NOMO-1 treated with DMSO at 0.1 percent for 48 hours (cell line): ENCODE measurements around the gene NPR2.

ENCODE experiments used
- DNase-seq: peaks from one replicate; lab custom pipeline; 2025; ENCODE audit not compliant: unreplicated experiment; lab: John Stamatoyannopoulos, UW

NPR2 gene

DNA sequence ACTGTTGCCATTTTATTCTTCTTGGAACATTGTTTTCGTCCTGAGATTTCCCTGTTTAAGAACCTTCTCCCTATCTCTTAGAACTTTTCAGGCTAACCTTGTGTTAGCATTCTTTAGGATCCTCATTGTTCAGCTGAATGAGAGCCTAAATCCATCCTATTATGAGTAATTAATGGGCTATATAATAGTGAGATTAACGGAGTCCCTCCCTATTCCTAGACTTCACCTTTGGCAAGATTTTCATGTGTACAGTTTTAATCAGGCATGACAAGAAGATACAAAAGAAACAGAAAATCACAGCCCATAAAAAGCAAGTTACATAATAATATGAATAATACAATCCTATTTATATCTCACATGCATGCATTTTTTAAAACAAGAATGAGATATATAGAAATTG lies 28.2 kb upstream of the NPR2 start:
- DNase-seq, result no peak

- DNase-seq, result no peak
These were observed 27.6 kb upstream of the NPR2 start for GRCh38 chr9:35763803-35764202.

GRCh38 chr9:35766997-35767396 lies 24.4 kb upstream of the NPR2 start:
- DNase-seq, result no peak

- no peak for DNase-seq
These were observed 23.9 kb upstream of the NPR2 start for GRCh38 chr9:35767458-35767857.

DNA sequence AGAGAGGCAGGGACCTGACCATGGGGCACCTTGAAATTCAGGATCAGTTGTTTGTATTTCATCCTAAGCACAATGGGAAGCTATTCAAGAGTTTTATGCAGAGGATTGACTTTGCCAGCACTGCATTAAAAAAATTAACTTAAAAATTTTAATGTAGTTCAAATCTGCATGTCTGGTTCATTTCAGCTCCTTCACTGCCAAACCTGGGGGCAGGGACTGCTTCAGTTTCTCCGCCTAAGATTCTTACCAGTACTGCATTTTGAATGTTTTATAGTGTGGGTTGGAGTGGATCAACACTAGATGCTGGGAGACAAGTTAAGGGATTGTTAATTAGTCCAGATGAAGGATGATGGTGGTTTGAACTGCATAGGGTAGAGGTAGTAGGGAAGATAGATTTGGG lies 21.6 kb upstream of the NPR2 start:
- DNase-seq, result no peak

DNA sequence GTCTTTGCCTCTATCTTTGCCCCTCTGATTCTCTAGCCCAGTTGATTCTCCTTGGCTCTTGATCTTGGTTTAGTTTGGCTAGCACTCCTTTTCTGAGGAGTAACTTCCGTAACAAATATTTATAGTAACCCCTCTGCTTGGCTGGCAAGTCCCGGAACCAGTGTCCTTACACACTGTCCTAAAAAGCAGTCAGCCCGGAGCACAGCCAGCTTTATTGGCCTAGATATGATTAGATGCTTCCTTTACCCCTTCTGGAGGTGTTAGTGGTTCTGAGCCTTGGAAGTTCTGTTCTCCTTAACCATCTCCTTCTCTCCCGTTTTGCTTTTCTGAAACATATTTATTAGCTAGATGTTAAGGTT lies 20.3 kb upstream of the NPR2 start:
- DNase-seq, result no peak

GRCh38 chr9:35771534-35771933 lies 19.9 kb upstream of the NPR2 start:
- DNase-seq, result no peak

DNA sequence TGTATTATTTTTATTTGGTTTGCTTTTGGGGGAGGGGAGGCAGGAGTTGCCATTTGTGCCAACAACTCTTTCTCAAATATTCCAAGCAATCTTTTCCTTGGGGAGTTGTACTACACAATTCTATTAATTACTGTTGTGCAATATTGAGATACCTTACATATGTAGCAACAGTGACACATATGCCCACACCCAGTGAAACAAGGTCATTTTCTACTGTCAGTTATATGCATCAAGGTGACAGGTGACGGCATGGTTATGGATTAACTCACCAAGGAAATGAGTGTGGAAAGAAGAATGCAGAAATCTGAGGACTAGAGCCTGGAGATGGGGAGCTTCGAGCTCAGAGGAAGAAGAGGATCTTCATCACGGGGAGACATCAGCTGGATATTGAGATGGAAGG lies 19.4 kb upstream of the NPR2 start:
- no peak for DNase-seq

DNA sequence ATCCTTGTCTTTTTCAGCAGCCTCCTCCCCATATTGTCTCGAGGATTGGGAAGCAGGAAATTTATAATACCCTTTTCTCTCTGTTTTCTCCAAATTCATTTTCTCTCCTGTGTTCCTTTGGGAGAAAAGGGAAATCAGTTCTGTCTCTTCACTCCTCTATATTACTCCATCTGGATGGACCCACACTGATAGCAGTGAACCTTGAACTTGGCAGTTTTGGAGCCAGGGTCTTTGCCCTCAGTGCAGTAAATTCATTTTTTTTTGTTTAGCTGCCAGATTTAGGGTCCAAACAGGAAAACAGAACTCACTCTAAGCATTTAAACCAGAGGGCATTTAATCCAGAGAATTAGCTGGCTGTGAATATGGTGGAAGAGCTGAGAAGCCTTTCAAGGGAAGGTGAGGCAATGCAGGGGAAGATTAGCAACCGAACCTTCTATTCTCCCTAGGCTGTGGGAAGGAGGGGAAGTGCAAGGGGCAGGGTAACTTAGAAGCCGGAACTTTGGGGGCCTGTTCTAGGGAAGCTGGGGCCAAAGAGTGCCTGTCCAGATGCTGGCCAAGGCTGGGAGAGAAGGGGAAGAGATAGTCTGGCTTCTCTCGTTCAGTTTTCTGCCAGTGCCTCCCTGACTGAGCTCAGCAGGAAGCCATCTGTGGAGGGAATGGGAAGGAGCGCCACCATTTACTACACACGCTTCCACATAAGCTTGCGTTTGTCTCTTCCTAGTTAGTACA lies 16.3 kb upstream of the NPR2 start:
- DNase-seq, result peak; percentile 75

DNA sequence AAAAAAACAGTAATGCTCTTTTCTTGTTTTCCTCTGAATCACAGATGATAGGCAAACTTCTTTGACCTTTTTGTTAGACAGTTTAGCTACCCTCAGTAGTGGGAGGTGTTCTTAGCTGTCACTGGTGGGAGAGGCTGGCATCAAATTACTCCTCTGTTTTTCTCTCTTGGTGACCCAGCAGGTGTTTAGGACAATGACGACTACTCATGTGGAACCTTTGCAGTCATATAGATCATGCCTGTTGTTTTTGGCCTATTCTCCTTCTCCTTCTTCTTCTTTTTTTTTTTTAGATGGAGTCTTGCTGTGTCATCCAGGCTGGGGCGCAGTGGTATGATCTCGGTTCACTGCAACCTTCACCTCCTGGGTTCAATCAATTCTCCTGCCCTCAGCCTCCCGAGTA lies 15.4 kb upstream of the NPR2 start:
- DNase-seq, result no peak

- DNase-seq, result no peak
These were observed 12.9 kb upstream of the NPR2 start for GRCh38 chr9:35778496-35778895.

DNA sequence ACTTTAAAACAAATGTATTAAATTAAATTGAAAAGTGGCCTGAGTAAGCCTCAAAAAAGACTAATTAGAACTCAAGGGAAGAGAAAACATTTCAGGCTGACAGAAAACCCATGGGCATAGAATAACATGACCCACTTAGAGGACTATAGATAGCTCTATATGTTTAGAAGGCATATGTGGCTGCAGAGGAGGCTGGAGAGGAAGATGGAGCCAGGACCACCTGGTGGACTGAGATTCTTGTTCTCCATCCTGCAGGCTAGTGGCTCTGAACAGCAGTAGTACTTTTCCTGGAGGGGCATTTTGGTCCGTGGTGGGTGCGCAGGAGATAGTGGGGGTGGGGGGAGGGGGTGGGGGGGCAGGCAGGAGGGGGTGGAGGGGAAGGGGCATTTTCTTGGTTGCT lies 10.3 kb upstream of the NPR2 start:
- DNase-seq, result no peak

DNA sequence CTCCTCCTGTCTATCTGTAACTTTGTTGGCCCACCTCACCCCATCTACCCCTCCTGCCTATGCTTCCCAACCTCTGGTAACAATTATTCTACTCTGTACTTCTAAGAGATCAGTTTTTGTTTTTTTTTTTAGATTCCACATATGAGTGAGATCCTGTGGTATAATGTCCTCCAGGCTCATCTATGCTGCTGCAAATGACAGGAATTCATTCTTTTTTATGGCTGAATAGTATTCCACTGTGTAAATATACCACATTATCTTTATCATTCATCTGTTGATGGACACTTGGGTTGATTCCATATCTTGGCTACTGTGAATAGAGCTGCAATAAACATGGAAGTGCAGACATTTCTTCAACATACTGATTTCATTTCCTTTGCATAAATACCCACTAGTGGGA lies 8.0 kb upstream of the NPR2 start:
- DNase-seq, result no peak

DNA sequence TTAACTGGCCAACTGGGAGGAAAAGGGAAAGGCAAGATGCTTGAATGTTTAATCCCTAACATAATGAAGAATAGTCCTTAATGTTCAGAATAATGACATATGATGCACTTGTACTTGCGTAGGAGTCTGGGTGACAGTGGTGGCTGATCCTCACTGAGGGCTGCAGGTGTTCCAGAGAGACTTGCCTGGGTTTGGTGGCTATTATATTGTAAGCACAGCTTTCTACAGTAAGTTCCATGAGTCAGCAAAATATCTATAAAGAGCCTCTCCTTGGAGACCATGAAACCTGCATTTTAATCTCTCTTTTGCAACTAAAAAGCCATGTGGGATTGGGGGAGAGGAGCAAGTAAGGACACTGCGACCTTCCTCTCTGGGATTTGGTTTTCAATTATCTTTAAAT lies 1.9 kb upstream of the NPR2 start:
- no peak for DNase-seq

GRCh38 chr9:35790025-35790384 lies 1.4 kb upstream of the NPR2 start:
- DNase-seq, result no peak

DNA sequence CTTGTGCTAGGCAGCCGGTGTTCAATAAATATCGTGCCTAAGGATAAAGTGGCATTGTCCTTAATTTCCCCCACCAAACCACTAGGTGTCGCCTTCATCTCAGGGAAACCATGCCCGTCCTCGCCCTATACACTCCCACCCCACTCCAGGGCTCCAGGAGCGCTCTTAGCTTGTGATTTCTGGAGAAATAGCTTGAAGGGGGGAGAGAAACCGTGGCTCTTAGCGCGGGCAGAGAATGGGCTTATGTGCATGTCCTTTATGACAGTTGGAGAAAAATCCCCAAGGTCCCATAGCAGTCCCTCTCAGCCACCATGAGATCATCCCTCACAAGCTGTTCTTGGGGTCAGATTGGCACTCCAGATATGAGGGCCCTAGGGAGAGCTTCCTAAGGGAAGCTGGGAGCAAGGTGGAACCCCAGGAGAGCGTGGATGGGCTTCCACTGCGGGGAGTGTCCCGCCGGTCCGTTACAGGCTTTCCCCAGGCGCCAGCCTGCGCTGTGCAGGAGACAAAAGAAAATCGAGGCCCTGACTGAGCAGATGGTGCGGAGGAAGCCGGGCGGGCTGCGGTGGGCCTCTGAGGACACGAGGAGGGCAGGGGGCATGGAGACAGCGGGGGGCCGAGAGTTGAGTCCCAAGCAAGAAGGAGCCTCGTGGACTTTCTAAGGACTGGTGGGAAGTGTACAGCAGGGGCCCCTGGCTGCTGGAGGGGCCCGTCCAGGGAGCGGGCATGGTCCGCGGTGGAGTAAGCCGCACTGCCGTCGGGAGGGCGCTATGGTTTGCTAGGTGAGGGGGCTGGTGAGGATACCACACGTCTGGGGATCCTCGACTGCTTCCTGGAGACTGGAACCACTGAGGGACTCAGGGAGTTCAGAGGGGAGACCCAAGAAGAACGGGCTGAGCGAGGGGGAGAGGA lies 750 bp upstream of the NPR2 start:
- DNase-seq, result peak; percentile 74

DNA sequence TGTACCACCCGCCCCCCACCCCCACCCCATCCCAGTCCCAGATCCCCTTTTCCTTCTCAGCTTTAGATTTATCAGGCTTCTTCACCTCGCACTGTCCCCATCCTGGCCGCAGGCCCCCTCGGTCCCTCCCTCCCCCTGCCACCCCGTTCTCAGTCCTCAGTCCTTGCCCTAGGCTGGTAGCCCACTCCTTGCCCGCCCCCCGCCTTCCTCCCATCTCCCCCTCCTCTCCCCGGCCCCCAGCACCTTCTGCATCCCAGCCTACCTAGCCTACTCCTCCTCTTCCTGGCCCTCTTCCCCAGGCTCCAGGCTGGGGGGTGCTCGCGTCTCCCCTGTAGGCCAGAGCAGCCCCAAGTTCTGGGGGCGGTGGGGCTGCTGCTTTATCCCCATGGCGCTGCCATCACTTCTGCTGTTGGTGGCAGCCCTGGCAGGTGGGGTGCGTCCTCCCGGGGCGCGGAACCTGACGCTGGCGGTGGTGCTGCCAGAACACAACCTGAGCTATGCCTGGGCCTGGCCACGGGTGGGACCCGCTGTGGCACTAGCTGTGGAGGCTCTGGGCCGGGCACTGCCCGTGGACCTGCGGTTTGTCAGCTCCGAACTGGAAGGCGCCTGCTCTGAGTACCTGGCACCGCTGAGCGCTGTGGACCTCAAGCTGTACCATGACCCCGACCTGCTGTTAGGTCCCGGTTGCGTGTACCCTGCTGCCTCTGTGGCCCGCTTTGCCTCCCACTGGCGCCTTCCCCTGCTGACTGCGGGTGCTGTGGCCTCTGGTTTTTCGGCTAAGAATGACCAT lies 828 bp downstream of the NPR2 start:
- DNase-seq, result no peak

DNA sequence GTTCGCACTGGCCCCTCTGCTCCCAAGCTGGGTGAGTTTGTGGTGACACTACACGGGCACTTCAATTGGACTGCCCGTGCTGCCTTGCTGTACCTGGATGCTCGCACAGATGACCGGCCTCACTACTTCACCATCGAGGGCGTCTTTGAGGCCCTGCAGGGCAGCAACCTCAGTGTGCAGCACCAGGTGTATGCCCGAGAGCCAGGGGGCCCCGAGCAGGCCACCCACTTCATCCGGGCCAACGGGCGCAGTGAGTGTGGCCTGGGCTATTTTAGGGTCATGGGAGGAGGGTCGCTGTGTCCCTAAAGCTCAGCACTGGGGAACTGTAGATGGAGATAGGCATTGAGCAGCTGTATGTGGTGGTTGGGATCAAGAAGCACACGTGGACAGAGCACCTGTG lies 1.4 kb downstream of the NPR2 start:
- no peak for DNase-seq

DNA sequence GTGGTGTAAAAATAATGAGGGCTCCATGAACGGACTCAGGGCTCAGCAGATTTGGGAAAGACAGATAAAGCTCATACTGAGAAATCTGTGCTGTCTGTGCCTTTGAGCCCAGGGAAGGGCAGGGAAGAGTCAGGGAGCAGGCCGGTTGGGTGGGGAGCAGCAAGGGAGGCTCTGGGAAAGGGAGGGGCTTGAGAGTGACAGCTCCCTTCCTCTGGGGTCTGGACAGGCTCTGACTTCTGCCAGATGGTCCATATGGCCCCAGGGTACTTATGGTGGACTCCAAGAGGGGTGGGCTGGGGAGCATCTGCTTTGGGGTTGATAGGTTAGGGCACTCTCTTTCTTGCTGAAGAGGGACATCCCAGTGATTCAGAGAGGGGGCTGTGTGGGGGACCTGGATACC lies 2.1 kb downstream of the NPR2 start:
- DNase-seq, result no peak

GRCh38 chr9:35795695-35796094 lies 4.3 kb downstream of the NPR2 start:
- DNase-seq, result no peak

DNA sequence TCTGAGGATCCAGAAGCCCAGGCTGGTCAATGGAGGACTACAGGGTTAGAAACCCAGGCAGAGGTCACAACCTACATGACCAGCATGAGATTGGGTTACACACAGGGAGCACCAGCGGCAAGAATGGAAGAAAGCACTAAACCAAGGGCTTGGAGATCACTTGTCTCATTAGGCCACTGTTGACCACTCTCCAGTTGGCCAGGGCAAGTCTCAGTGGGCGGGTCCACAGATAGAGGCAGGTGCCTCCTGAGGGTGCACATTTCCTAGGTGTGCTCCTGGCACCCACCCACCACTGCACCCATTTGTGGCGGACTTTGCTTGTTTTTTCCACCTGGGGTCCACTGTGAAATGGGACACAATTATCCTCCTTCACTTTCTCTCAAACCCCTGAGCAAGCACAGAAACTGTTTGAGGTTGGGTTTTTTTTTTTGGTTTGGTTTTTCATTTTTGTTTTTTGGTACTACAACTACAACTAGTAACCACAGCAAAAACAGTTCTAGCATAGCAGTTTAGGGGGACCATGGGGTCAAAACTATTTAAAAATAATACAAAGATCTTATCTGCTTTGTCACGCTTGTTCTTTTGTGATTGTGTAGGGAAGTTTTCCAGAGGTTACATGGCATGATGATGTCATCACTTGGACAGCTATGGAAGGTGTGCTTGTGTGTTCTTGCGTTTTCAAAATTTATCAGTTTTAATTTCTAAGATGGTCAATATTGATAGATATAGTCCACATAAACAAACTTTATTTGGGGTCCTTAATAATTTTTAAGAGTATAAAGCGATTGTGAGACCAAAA lies 6.1 kb downstream of the NPR2 start:
- DNase-seq, result no peak
